HL-60/S4 treated with retinoic acid at 250 ng/mL for 4 days and 3 days (cell line): ENCODE measurements around the gene ADAMTS2.

Experiments used
- in situ Hi-C: fragments of 300-500 bp; cut with MboI; formaldehyde crosslinking; loops from 2 replicates; pipeline ENCODE4 v1.7.0; 2022; ENCODE audit warnings: low sequenced_read_pairs

The ADAMTS2 gene

GRCh38 chr5:179168664-179169063 is 176.6 kb downstream of the ADAMTS2 start:
- in situ Hi-C loops, result no loop called here

GRCh38 chr5:179167871-179168451 is 177.3 kb downstream of the ADAMTS2 start:
- in situ Hi-C loops, result no loop called here

- in situ Hi-C loops, result no loop called here
These were observed 178.1 kb downstream of the ADAMTS2 start for GRCh38 chr5:179166886-179167841.

- in situ Hi-C loops, result no loop called here
These were observed 178.9 kb downstream of the ADAMTS2 start for GRCh38 chr5:179166171-179166885.

GRCh38 chr5:179165421-179166170 is 179.7 kb downstream of the ADAMTS2 start:
- in situ Hi-C loops, result no loop called here

GRCh38 chr5:179164331-179165311 is 180.6 kb downstream of the ADAMTS2 start:
- in situ Hi-C loops, result no loop called here

GRCh38 chr5:179163236-179164155 is 181.8 kb downstream of the ADAMTS2 start:
- in situ Hi-C loops, result no loop called here

- in situ Hi-C loops, result no loop called here
These were observed 182.7 kb downstream of the ADAMTS2 start for GRCh38 chr5:179162351-179163235.

GRCh38 chr5:179161901-179162300 is 183.4 kb downstream of the ADAMTS2 start:
- in situ Hi-C loops, result no loop called here

GRCh38 chr5:179160584-179160983 is 184.7 kb downstream of the ADAMTS2 start:
- in situ Hi-C loops, result no loop called here

- in situ Hi-C loops, result no loop called here
These were observed 186.7 kb downstream of the ADAMTS2 start for GRCh38 chr5:179158556-179158955.

GRCh38 chr5:179154991-179155955 is 190.0 kb downstream of the ADAMTS2 start:
- in situ Hi-C loops, result no loop called here

GRCh38 chr5:179154346-179154990 is 190.8 kb downstream of the ADAMTS2 start:
- in situ Hi-C loops, result no loop called here

- in situ Hi-C loops, result no loop called here
These were observed 191.3 kb downstream of the ADAMTS2 start for GRCh38 chr5:179153921-179154345.

GRCh38 chr5:179153341-179153901 is 191.8 kb downstream of the ADAMTS2 start:
- in situ Hi-C loops, result no loop called here

GRCh38 chr5:179152941-179153340 is 192.3 kb downstream of the ADAMTS2 start:
- in situ Hi-C loops, result no loop called here
